AG10803 (cell line): ENCODE measurements around the gene PLA2G2E.
"Not testable (repeated sequence)": the region's sequence is repeated elsewhere in the genome, so short reads cannot be mapped to it uniquely, and the experiment has no call there.

Experiments used
- DNase-seq: peaks from one replicate; pipeline ENCODE4 v3.0.0; 2010; ENCODE audit warnings: low read depth
- H3K4me3 ChIP-seq: 2 replicates; pipeline ENCODE4 v1.5.1; 2011; ENCODE audit warnings: mild to moderate bottlenecking, low read length, control low read depth
- TF ChIP-seq, protein P1 (sequence below): conservative IDR thresholded peaks from 2 replicates; pipeline ENCODE4 v1.5.1; 2011; ENCODE audit warnings: mild to moderate bottlenecking, low read length, control low read depth, inconsistent platforms

The PLA2G2E gene

DNA sequence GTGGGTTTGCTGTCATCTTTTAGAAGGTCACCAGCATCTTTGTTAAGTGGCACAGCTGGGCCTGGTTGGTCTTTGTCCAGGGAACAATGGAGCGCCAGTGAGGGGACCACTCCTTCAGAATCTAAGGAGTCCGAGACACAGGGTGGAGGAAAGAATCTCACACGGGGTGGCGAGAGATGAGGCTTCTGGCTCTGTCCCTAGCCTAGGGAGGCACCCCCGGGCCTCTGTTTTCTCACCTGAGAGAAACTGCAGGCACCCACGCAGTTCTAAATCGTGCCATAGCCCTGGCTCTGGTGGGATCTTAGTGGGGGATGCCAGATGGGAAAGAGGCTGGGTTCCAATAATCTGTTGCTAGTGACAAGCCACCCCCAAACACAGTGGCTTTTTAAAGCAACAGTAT, 10.9 kb upstream of the PLA2G2E start:
- no peak for DNase-seq
- TF ChIP-seq, protein P1, sequence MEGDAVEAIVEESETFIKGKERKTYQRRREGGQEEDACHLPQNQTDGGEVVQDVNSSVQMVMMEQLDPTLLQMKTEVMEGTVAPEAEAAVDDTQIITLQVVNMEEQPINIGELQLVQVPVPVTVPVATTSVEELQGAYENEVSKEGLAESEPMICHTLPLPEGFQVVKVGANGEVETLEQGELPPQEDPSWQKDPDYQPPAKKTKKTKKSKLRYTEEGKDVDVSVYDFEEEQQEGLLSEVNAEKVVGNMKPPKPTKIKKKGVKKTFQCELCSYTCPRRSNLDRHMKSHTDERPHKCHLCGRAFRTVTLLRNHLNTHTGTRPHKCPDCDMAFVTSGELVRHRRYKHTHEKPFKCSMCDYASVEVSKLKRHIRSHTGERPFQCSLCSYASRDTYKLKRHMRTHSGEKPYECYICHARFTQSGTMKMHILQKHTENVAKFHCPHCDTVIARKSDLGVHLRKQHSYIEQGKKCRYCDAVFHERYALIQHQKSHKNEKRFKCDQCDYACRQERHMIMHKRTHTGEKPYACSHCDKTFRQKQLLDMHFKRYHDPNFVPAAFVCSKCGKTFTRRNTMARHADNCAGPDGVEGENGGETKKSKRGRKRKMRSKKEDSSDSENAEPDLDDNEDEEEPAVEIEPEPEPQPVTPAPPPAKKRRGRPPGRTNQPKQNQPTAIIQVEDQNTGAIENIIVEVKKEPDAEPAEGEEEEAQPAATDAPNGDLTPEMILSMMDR: no peak
- H3K4me3 ChIP-seq: no peak overlapping the region

DNA sequence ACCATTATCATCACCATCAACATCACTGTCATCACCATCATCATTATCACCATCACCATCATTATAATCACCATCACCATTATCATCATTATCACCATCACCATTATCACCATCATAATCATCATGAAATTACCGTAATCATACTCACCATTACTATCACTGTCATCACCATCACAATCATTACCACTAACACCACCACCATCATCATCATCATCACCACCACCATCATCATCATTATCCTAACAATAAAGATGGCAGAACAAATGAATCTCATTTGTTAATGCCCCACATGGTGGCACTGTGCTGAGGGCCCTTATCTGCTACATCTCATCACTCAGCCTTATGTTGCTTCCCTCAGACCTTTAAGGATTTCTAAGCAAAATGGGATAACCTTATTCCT, 9.4 kb upstream of the PLA2G2E start:
- DNase-seq: no peak
- H3K4me3 ChIP-seq: no peak overlapping the region
- TF ChIP-seq, protein P1: no peak

DNA sequence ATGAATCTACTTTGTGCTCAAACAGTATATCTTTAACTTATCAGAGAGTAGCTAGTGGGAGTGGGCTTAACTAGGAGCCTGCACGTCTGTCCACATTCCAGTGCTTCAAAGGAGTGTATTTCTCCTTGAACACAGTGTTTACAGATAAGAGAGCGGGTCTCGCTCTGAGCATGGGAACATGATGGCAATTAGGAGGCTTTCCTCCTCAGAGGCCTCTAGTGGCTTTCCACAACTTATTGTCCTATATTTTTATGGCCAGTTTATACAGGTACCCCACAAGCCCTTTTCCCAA, 3.7 kb upstream of the PLA2G2E start:
- not testable (repeated sequence) for H3K4me3 ChIP-seq, DNase-seq

DNA sequence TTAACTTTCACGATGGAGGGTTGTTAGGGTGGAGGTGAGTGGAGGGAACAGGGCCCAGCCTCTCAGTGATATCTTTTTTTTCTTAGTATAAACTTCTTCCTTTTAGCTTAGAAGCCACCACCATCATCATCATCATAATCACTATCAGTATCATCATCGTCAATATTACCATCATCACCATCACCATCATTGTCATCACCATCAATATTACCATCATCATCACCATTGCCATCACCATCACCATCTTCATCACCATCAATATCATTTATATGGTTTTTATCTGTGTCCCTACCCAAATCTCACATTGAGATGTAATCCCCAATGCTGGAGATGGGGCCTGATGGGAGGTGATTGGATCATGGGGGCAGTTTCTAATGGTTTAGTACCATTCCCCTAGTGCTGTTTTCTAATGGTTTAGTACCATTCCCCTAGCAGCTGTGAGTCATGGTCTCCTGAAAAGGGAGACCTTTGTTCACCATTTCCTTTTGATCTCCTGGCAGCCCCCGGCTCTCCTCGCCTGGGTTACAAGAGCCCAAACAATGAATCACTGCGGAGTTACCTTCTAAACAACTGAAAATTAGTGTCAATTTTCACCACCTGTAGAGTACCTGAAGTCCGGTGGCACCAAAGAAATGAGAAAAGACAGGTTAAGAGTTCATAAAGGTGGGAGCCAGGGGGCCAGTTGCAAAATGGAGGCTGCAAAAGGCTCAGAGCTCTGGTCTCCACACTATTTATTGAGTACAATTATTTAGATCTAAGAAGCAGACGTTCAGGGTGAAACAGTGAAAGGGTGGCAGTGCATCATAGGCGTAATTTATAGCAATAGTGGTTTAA, 3.1 kb upstream of the PLA2G2E start:
- no peak overlapping the region for H3K4me3 ChIP-seq
- TF ChIP-seq, protein P1: no peak
- no peak for DNase-seq

DNA sequence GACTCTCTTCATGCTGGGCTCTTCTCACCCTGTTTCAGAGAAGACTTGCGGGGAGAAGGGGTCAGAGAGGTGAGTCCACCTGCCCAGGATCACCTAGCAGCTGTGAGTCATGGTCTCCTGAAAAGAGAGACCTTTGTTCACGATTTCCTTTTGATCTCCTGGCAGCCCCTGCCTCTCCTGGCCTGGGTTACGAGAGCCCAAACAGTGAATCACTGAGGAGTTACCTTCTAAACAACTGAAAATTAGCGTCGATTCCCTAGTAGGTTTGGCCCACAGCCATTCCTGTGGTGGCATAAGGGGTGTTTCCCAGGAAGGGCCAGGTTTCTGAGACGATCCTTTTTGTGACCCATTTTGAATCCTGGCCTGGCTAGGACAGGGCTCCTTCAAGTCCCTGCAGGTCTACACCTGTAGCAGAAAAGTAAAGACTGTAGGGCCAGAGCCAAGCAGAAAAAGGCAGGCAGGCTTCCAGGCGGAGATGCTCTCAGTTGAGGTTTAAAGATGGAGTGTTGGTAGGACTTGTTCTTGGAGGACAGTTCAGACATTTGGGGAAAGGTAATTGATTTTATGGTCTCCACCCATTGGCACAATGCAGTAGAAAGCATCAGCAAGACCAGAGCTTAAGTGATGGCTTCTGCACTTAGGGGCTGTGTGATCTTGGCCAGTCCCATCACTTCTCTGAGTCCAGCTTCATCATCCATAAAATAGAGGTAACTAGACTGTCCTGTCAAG, 2.1 kb upstream of the PLA2G2E start:
- TF ChIP-seq, protein P1: no peak
- no peak overlapping the region for H3K4me3 ChIP-seq
- DNase-seq: no peak

DNA sequence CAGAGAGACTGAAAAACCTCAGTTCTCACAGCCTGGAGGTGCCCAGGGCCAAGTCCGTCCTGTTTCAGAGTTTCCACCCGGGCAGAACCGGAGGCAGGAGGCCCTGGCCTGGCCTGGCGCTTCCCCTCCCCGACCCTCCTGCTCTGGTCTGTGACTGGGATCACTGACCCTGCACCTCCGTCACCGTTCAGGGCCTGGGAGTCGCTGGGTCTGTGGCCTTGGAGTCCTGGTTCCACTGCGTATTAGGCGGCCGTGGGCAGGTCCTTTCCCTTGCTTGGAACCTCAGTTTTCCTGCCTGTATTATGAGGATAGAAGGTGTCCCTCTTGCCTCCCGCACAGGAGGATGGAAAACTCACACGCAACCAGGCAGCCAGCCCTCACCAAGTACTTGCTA, 533 bp upstream of the PLA2G2E start:
- no peak for DNase-seq
- TF ChIP-seq, protein P1: no peak
- no peak overlapping the region for H3K4me3 ChIP-seq

DNA sequence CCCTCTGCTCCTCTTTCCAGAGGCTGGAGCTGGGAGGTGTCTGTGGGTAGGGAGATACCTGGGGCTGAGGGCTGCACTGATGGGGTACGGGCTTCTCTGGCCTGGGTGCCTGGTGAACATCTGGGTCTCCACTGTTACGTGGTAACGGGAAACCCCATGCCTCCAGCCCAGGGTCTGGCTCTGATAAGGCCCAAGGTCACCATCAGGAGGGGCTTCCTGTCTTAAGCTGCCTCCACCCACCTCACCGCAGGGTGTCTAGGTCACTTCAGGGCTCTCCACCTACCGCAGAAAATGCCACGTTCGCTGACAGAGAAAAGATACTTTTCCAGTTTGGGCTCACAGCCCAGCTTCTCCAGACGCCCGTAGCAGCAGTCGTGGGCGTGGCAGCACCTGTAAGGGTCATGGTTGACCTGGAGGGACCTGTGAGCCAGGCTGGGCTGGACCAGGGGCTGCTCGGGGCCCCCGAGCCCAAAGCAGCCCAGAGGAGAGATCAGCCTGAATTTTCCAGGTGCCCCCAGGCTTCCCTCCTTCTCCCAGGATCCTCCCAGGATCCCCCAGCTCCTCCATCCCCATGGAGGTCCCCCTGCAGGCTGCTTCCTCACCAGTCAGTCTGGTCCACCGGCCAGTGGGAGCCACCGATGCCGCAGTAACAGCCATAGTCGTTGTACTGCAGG, 1.3 kb downstream of the PLA2G2E start:
- no peak for DNase-seq
- TF ChIP-seq, protein P1: no peak
- H3K4me3 ChIP-seq: no peak overlapping the region
